GM19452 (cell line): Measurements from ENCODE around the gene EHD2.
"Not testable (repeated sequence)": the region's sequence is repeated elsewhere in the genome, so short reads cannot be mapped to it uniquely, and the experiment has no call there.

ENCODE experiments used
- ATAC-seq: cut with Tn5 transposase; IDR thresholded peaks from one replicate; pipeline ENCODE4 v1.9.1; 2021; ENCODE audit not compliant: unreplicated experiment

The EHD2 gene, protein sequence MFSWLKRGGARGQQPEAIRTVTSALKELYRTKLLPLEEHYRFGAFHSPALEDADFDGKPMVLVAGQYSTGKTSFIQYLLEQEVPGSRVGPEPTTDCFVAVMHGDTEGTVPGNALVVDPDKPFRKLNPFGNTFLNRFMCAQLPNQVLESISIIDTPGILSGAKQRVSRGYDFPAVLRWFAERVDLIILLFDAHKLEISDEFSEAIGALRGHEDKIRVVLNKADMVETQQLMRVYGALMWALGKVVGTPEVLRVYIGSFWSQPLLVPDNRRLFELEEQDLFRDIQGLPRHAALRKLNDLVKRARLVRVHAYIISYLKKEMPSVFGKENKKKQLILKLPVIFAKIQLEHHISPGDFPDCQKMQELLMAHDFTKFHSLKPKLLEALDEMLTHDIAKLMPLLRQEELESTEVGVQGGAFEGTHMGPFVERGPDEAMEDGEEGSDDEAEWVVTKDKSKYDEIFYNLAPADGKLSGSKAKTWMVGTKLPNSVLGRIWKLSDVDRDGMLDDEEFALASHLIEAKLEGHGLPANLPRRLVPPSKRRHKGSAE

GRCh38 chr19:47713046-47714021, at the start of gene EHD2:
Gene EHD2 (plus strand): TSS chr19:47713422. CDS start chr19:47716613, 3,191 bp downstream.
- no peak for ATAC-seq

GRCh38 chr19:47663435-47663910, 49.7 kb upstream of the EHD2 start:
- no peak for ATAC-seq

DNA sequence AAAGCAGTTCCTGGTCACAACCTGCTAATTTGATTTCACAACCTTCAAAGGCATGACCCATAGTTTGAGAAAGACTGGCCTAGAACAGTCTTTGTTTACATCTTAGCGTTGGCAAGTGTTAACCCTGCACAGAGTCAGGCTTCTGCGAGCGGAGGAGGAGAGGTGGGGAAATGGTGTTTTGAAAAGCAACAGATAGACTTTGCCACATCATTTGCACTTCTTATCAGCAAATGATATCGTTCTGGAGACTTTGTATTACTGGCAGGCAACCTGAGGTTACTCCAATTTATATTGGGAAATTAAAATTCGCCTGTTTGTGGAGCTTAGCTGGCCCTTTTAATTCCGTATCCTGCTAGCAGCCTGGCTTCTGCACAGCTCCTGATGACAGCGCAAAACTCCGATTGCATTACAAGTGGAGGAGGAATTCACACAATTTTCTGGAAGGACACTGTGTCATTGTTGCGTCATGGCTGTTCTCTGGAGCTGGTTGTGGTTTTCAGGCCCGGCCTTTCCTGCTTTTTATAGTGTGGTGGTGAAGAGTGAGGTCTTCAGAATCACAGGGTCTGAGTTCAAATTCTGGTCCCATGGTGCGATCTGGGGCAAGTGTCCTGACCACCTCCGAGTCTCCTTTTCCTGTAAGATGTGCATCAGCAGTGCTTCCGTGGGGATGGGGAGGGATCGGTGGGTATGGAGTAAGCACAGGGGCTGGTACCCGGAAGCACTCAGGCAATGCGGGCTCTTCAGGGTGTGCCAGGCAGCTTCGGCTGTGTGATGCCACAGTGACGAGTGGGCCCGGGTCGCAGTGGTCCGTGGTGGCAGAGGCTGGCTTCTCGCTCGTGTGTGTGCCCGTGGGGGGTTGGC, 49.1 kb upstream of the EHD2 start:
- ATAC-seq: no peak

- not testable (repeated sequence) for ATAC-seq
Measured at GRCh38 chr19:47668556-47668955, 44.7 kb upstream of the EHD2 start.

DNA sequence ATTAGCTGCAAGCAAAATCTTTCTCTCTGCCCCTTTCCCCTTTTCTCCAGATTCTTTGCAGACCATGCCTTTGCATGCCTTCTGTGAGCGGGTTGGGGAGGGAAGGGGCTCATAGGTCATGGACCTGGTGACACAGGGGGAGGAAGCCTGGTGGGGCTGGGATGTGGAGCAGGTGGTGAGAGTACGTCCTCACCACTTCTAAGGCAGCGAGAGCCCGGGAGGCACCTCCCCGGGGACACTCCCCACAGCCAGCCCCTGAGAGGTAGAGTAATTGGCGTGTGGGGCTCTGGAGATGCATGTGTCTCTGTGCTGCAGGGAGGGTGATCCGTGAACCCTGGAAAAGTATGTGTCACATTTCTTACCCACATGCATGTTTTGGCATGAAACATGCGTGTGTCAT, 42.5 kb upstream of the EHD2 start:
- ATAC-seq: no peak

GRCh38 chr19:47671499-47671898, 41.7 kb upstream of the EHD2 start:
- no peak for ATAC-seq

- no peak for ATAC-seq
Measured at GRCh38 chr19:47673426-47673825, 39.8 kb upstream of the EHD2 start.

- no peak for ATAC-seq
Measured at GRCh38 chr19:47674548-47674947, 38.7 kb upstream of the EHD2 start.

DNA sequence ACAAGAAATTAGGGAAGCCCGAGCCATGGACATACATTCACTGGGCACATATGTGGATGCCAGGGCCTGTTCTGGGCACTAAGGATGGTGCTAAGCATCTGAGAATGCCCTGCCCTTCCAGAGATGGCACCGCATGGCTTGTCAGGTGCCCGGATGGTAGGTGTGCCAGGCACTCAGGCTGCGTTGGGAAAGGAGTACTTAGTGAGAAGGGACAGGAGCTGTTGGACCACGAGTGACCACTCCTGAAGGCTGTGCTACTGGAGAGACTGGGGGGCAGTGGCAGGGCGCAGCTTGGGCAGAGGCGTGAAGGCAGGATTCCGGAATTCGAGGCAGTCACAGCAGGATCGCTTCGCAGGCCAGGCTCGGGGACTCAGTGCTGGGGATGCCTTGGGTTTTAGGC, 38.0 kb upstream of the EHD2 start:
- ATAC-seq: no peak

- no peak for ATAC-seq
Measured at GRCh38 chr19:47675859-47676258, 37.4 kb upstream of the EHD2 start.

GRCh38 chr19:47676811-47677210, 36.4 kb upstream of the EHD2 start:
- ATAC-seq: no peak

GRCh38 chr19:47679251-47679900, 33.8 kb upstream of the EHD2 start:
- no peak for ATAC-seq

- no peak for ATAC-seq
Measured at GRCh38 chr19:47679922-47680857, 33.0 kb upstream of the EHD2 start.

DNA sequence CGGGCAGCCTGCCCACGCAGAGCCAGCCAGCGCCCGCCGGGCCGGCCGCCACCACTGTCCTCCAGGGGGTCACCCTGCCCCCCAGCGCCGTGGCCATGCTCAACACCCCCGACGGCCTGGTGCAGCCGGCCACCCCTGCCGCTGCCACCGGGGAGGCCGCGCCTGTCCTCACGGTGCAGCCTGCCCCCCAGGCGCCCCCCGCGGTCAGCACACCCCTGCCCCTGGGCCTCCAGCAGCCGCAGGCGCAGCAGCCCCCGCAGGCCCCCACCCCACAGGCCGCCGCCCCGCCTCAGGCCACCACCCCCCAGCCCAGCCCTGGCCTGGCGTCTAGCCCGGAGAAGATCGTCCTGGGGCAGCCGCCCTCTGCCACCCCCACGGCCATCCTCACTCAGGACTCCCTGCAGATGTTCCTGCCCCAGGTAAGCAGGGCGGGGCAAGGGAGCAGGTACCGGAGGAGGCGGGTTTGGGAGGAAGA, 32.3 kb upstream of the EHD2 start:
- ATAC-seq: no peak

DNA sequence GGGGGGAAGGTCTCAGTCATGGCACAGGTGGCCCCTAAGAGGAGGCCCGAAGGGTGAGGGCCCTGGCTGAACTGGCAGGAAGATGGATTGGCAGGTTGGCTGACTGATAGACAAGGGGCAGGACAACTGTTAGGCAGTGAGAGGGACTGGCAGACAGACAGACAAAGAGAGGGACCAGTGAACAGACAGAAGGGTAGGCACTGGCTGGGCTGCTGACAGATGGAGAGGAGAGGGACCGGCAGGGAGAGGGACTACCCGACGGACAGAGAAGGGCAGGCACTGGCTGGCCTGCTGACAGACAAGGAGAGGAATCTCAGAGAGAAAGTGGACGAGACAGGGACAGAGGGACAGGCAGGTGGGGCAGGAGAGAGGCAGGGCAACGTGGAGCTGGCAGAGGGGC, 31.8 kb upstream of the EHD2 start:
- no peak for ATAC-seq

DNA sequence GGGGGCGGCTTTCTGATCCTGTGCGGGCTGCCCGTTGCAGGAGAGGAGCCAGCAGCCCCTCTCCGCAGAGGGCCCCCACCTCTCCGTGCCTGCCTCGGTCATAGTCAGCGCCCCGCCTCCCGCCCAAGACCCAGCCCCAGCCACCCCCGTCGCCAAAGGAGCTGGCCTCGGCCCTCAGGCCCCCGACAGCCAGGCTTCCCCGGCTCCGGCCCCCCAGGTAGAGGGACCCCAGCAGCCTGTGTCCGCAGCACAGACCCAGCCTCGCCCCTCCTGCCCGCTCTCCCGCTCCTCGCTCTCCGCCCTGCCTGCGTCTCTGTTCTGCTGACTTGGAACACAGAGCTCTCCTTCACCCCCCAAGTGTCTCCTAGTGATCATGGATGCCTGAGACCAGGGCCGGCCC, 31.3 kb upstream of the EHD2 start:
- no peak for ATAC-seq

DNA sequence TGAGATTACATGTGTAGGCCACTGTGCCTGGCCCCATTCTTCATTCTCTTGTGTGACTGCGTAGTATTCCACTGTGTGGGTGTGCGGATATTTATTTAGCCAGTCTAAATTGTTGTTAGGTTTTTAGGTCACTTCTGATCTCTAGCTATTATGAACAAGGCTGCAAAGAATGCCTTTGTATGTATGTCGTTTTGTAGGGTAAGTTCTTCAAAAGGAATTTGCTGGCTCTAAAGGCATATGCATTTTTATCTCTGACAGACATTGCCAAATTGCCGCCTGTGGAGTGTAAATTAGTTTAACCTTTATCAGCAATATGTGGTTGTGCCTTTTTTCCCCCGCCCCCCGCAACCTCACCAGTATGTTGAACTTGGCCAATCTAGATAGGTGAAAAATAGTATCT, 30.3 kb upstream of the EHD2 start:
- no peak for ATAC-seq

DNA sequence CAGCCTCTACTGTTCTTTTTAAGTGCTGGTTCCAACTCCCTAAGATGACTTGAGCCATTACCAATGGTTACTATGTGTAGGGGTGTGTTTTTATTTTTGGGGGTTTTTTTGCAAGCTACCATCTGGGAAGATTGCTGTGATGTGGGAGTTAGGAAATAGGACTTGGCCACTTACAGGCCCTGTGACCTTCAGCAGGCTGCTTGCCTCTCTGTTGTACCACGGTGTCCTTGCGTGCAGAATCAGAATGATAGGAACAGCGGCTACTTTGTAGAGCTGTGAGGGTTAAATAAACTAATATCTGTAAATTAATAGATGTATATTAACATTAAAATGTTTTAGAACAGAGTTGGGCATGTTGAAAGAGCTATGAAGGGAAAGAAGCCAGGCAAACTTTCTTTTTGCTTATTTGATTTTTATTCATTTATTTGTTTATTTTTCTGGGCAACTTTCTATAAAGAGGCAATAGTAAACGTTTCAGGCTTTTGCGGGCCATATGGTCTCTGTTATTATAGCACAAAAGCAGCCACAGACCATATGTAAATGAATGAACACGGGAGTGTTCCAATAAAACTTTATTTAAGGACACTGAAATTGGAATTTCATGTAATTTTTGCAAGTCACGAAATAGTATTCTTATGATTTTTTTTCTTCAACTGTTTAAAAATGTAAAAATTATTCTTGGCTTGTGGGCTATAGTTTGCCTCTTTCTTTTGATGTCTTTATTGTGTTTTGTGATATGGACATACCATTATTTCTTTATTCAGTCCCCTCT, 26.4 kb upstream of the EHD2 start:
- ATAC-seq: no peak
